Breast epithelium (tissue), 3 donors: ENCODE measurements around the gene MAP1LC3B.

Source experiments
- CTCF ChIP-seq, 3 donors: fragments of 450-650 bp; IDR thresholded peaks; one replicate each; pipeline ENCODE4 v1.5.1; 2016 to 2017; ENCODE audit warnings: antibody characterized with exemption in 3 of 3, mild to moderate bottlenecking in 3 of 3, moderate library complexity in 3 of 3
- POLR2A ChIP-seq: fragments of 450-650 bp; IDR thresholded peaks from one replicate; pipeline ENCODE4 v1.6.1; 2016; ENCODE audit warnings: antibody characterized with exemption, mild to moderate bottlenecking, moderate library complexity
- POLR2AphosphoS5 ChIP-seq, 3 donors: sonication (generic); formaldehyde crosslinking; IDR thresholded peaks; one replicate each; pipeline ENCODE4 v1.6.1; 2017; ENCODE audit warnings: antibody characterized with exemption in 3 of 3

GRCh38 chr16:87437327-87437726, 45.2 kb downstream of the MAP1LC3B start:
- no peak for TF ChIP-seq POLR2AphosphoS5 (IDR thresholded peaks at IDR 0.05)
- no peak for TF ChIP-seq CTCF (IDR thresholded peaks at IDR 0.05)
- TF ChIP-seq POLR2A = no peak
